HFF-Myc (cell line): ENCODE results near the gene PATZ1.
A peak's percentile ranks its signal among the peaks of the same experiment; 100 is the strongest.
"Not testable (repeated sequence)": the region's sequence is repeated elsewhere in the genome, so short reads cannot be mapped to it uniquely, and the experiment has no call there.

Experiments
- DNase-seq: peaks from one replicate; pipeline ENCODE4 v3.0.0-alpha.2; 2011; ENCODE audit warnings: low read depth; ENCODE audit errors: extremely low read depth
- H3K4me3 ChIP-seq: replicated peaks from 2 replicates; pipeline ENCODE4 v1.5.1; 2011; ENCODE audit warnings: low read depth, mild to moderate bottlenecking, control low read depth, low read length
- TF ChIP-seq, protein P1 (sequence below): IDR thresholded peaks from 2 replicates; pipeline ENCODE4 v1.5.1; 2012; ENCODE audit warnings: mild to moderate bottlenecking, low read depth, low read length, control low read depth; ENCODE audit errors: missing control alignments

Gene PATZ1

DNA sequence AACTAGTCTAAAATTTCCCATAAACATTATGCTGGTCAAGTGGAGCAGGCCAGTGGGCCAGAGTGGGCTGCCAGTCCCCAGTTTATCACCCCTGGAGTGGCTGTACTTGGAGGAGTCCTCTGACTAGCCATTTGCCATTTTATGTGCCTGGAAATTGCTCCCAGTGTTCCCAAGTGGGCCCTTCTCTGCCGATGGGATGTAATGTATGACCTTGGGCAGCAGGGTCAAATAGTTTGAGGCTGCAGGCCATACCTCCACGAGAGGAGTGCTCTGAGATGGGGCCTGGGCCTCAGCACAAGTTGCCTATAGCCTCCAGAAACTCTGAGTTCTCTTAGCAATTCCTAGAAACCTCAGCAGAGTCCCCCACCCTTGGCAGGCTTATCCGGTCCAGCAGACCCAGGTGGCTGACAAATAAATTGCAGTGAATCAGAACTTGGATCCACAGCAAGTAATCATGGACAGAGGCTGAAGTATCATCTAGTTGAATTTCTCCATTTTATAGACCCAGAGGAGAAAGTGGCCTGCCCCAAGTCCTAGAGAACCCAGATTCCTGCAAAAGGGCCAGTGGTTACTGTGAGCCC, 17.8 kb upstream of the PATZ1 start:
- TF ChIP-seq, protein P1, sequence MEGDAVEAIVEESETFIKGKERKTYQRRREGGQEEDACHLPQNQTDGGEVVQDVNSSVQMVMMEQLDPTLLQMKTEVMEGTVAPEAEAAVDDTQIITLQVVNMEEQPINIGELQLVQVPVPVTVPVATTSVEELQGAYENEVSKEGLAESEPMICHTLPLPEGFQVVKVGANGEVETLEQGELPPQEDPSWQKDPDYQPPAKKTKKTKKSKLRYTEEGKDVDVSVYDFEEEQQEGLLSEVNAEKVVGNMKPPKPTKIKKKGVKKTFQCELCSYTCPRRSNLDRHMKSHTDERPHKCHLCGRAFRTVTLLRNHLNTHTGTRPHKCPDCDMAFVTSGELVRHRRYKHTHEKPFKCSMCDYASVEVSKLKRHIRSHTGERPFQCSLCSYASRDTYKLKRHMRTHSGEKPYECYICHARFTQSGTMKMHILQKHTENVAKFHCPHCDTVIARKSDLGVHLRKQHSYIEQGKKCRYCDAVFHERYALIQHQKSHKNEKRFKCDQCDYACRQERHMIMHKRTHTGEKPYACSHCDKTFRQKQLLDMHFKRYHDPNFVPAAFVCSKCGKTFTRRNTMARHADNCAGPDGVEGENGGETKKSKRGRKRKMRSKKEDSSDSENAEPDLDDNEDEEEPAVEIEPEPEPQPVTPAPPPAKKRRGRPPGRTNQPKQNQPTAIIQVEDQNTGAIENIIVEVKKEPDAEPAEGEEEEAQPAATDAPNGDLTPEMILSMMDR, result no peak
- no peak for DNase-seq
- no peak overlapping the region for H3K4me3 ChIP-seq

DNA sequence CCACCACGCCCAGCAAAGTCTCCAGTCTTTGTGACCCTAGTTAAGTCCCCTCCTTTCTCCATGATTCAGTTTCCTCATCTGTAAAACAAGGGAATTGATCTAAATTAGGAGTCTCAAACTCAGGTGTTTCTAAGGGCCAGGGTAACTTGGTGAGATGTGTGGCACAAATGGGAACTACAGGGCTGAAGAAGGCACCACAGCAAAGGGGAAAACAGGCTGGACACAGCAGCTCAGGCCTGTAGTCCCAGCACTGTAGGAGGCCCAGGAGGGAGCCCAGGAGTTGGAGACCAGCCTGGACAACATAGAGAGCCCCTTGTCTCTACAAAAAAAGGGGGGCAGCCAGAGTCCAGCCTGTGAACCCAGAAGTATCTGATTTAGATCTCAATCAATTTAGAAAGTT, 15.6 kb upstream of the PATZ1 start:
- TF ChIP-seq, protein P1, result no peak
- no peak for DNase-seq
- no peak overlapping the region for H3K4me3 ChIP-seq

DNA sequence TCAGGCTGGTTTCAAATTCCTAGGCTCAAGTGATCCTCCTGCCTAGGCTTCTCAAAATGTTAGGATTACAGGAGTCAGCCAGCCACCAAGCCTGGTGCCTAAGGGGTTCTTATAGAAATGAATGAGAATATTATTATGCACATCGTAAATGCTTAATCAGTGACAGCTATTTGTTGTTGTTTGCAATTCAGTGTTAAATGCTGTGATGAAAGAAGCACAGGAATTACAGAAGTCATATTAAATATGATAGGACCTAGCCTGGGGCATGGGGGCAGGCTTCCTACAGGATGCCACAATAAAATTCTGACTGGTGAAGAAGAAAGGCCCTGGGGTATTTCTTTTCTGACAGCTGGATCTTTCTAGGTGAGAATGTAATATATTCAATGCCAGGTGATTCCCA, 13.9 kb upstream of the PATZ1 start:
- TF ChIP-seq, protein P1, result no peak
- no peak overlapping the region for H3K4me3 ChIP-seq
- no peak for DNase-seq

DNA sequence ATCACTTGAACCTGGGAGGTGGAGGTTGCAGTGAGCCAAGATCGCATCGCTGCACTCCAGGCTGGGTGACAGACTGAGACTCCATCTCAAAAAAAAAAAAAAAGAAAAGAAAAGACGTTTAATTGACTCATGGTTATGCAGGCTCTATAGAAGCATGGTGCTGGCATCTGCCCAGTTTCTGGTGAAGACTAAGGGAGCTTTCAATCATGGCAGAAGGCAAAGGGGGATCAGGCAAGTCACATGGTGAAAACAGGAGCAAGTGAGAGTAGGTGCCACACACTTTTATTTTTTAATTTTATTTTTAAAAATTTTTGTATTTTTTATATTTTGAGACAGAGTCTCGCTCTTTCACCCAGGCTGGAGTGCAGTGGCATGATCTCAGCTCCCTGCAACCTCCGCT, 8.4 kb upstream of the PATZ1 start:
- DNase-seq, result no peak
- TF ChIP-seq, protein P1, result no peak

DNA sequence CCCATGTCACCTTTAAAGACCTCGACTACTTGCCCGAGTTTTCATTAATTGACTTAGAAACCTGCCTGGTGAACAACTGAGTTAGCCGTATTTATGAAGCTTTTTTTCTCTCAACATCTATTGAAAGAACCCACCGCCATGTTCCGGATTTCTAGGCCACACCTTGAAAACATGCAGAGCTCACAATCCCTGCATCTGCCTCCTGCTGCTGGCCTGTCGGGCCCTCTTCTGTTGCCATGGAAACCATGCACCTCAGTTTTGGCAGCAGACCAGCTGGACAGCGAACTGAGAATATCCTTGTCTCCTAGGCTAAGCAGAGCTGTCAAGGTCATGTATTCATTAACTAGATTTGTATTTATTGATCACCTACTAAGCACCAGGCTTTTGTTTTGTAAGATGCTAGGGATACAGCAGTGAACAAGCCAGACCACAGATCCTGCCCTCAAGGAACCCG, 4.3 kb upstream of the PATZ1 start:
- H3K4me3 ChIP-seq, result no peak overlapping the region
- no peak for DNase-seq
- TF ChIP-seq, protein P1, result no peak

More for the DNA sequence above, 8.4 kb upstream of the PATZ1 start:
- H3K4me3 ChIP-seq, result no peak overlapping the region

DNA sequence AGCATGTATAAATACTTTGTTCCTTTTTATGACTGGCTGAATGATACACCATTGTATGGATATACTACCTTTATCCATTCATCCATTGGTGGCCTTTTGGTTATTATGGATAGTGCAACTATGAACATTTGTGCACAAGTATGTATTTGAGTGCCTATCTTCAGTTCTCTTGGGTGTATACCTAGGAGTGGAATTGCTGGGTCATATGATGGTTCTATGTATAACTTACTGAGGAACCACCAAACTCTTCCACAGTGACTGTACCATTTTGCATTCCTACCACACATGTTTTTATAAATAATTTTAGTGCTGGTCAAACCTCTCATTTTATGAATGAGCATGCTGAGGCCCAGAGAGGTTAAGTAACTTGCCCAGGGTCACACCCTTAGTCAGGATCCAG, 3.8 kb upstream of the PATZ1 start:
- no peak overlapping the region for H3K4me3 ChIP-seq
- TF ChIP-seq, protein P1, result no peak
- DNase-seq, result no peak

DNA sequence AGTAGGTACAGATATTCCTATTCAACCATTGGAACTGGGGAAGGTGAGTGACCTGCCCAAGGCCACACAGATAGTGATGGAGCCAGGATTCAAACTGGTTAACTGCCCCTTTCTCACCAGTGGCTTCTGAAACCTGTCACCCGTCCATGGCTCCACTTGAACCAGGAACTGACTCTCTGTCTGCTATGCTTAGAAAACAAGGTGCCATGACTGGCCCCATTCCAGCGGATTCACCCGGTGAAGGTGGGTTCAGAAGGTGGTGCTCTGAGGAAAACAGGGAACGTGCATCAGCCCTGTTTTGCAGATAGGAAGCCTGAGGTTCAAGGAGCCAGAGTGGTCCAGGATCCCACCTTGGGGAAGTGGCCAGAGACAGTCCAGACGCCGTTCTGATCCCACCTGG, 2.6 kb upstream of the PATZ1 start:
- DNase-seq, result no peak
- no peak overlapping the region for H3K4me3 ChIP-seq
- TF ChIP-seq, protein P1, result no peak

DNA sequence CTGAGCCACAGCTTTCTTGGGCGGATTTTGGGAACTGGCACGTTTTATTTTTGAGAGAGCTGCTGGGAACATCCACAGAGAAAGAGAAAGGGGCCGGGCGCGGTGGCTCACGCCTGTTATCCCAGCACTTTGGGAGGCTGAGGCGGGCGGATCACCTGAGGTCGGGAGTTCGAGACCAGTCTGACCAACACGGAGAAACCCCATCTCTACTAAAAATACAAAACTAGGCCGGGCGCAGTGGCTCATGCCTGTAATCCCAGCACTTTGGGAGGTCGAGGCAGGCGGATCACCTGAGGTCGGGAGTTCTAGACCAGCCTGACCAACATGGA, 1.8 kb upstream of the PATZ1 start:
- DNase-seq, result not testable (repeated sequence)
- peak overlapping the region; percentile 72 for H3K4me3 ChIP-seq
